Osteoblast (primary cell): ENCODE results near the gene RAD21L1. TPM values are rescaled to one million over a fixed set of nuclear protein-coding genes. Genes with fewer than 3 reads are reported as not detected.
"Not testable (repeated sequence)": the region's sequence is repeated elsewhere in the genome, so short reads cannot be mapped to it uniquely, and the experiment has no call there.

ENCODE experiments used
- DNase-seq: peaks from one replicate; pipeline ENCODE4 v3.0.0; 2011; ENCODE audit warnings: low spot score, mixed read lengths; ENCODE audit not compliant: insufficient read length; ENCODE audit errors: missing footprints
- H2AFZ ChIP-seq: 2 replicates; pipeline ENCODE4 v1.6.0; 2011; ENCODE audit warnings: mild to moderate bottlenecking, low read length
- H3K27ac ChIP-seq: 2 replicates; pipeline ENCODE4 v1.5.1; 2011; ENCODE audit warnings: mild to moderate bottlenecking, low read depth, low read length, moderate library complexity
- H3K27me3 ChIP-seq: 2 replicates; pipeline ENCODE4 v1.6.0; 2012; ENCODE audit warnings: mild to moderate bottlenecking, control low read depth, inconsistent platforms, low read length, moderate library complexity; ENCODE audit not compliant: insufficient read depth
- H3K36me3 ChIP-seq: 2 replicates; pipeline ENCODE4 v1.5.1; 2011; ENCODE audit warnings: mild to moderate bottlenecking, low read length, control low read depth, moderate library complexity; ENCODE audit not compliant: insufficient read depth
- H3K4me1 ChIP-seq: 2 replicates; pipeline ENCODE4 v1.5.1; 2011; ENCODE audit warnings: mild to moderate bottlenecking, low read length, control low read depth, moderate library complexity; ENCODE audit not compliant: insufficient read depth
- H3K4me2 ChIP-seq: 2 replicates; pipeline ENCODE4 v1.6.0; 2011; ENCODE audit warnings: mild to moderate bottlenecking, low read length; ENCODE audit not compliant: insufficient read depth
- H3K4me3 ChIP-seq: fragments of 200-600 bp; sonication (generic); 3 replicates; pipeline ENCODE4 v1.5.1; 2012; ENCODE audit warnings: mild to moderate bottlenecking, low read length, inconsistent platforms; ENCODE audit not compliant: insufficient read depth
- H3K79me2 ChIP-seq: 2 replicates; pipeline ENCODE4 v1.6.0; 2012; ENCODE audit warnings: mild to moderate bottlenecking, low read length, control low read depth, inconsistent platforms; ENCODE audit not compliant: insufficient read depth
- H3K9me3 ChIP-seq: 2 replicates; pipeline ENCODE4 v1.5.1; 2011; ENCODE audit warnings: low read depth, low read length, control low read depth
- H4K20me1 ChIP-seq: 2 replicates; pipeline ENCODE4 v1.6.0; 2012; ENCODE audit warnings: mild to moderate bottlenecking, low read length, control low read depth; ENCODE audit not compliant: insufficient read depth
- total RNA-seq: library from RNA; depleted of rRNA; stranded (reverse); fragments of >200 nt; gene quantifications from 2 replicates; pipeline ENCODE4 v1.2.3, GENCODE V29; 2012
- TF ChIP-seq, protein P1 (sequence below): IDR thresholded peaks from 2 replicates; pipeline ENCODE4 v1.5.1; 2011; ENCODE audit warnings: mild to moderate bottlenecking, low read depth, low read length, moderate library complexity; ENCODE audit errors: extremely low read depth

RAD21L1 gene
- total RNA-seq, 1 donor = not detected

DNA sequence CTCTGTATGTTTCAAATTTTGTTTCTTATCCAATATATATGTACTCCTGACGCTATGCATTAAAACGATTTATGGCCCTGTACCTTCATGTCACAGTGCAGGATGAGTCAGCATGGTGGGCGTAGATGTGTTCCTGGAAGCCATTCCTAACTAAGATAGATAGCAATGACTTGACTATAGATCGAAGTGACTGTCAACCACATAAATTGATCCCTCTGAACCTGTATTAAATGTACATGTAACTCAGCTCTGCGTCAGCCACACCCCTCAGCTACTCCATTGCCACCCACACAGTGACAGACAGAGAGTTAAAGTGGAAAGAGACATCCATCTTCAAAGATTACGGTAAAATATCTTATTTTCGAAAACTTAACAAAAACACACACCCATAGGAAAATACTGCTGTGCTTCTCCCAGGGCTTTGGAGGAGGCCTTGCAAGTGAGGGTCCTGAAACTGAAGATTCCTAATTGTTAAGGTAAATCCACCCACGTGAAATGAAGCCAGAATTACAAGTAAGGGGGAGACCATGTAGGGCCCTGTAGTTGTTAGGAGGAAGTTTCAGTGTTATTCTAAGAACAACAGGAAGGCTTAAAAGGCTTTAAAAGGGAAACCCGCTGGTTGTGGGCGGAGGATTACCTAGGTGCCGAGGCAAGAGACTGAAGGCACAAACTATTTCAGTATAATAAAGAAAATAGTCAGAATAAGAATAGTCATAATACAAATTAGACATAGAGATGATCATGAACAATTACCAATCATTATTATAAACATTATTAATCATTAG, 10.3 kb upstream of the RAD21L1 start:
- Histone ChIP-seq H3K4me1 (no peaks in the 10 kb centered on the region), H4K20me1 (no peaks in the 10 kb centered on the region), H3K36me3 (no peaks in the 10 kb centered on the region), H3K4me3 (no peak overlapping the region), H3K4me2 (no peak overlapping the region), H3K27me3 (peaks cover 12% of the 10 kb centered on the region), H3K9me3 (no peaks in the 10 kb centered on the region), H2AFZ (no peak overlapping the region), H3K27ac (no peak overlapping the region), H3K79me2 (no peaks in the 10 kb centered on the region)
- no peak for DNase-seq
- TF ChIP-seq, protein P1, sequence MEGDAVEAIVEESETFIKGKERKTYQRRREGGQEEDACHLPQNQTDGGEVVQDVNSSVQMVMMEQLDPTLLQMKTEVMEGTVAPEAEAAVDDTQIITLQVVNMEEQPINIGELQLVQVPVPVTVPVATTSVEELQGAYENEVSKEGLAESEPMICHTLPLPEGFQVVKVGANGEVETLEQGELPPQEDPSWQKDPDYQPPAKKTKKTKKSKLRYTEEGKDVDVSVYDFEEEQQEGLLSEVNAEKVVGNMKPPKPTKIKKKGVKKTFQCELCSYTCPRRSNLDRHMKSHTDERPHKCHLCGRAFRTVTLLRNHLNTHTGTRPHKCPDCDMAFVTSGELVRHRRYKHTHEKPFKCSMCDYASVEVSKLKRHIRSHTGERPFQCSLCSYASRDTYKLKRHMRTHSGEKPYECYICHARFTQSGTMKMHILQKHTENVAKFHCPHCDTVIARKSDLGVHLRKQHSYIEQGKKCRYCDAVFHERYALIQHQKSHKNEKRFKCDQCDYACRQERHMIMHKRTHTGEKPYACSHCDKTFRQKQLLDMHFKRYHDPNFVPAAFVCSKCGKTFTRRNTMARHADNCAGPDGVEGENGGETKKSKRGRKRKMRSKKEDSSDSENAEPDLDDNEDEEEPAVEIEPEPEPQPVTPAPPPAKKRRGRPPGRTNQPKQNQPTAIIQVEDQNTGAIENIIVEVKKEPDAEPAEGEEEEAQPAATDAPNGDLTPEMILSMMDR = no peak

- not testable (repeated sequence) for H2AFZ ChIP-seq, DNase-seq, H3K4me1 ChIP-seq, H4K20me1 ChIP-seq, H3K9me3 ChIP-seq, H3K4me3 ChIP-seq, H3K36me3 ChIP-seq, H3K4me2 ChIP-seq, H3K79me2 ChIP-seq, H3K27ac ChIP-seq
- peaks cover 12% of the 10 kb centered on the region for H3K27me3 ChIP-seq
Measured at GRCh38 chr20:1216527-1217427, 9.1 kb upstream of the RAD21L1 start.

DNA sequence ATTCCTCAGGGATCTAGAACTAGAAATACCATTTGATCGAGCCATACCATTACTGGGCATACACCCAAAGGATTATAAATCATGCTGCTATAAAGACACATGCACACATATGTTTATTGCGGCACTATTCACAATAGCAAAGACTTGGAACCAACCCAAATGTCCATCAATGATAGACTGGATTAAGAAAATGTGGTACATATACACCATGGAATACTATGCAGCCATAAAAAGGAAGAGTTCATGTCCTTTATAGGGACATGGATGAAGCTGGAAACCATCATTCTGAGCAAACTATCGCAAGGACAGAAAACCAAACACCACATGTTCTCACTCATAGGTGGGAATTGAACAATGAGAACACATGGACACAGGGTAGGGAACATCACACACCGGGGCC, 3.1 kb upstream of the RAD21L1 start:
- H3K27ac ChIP-seq, H3K79me2 ChIP-seq, H3K4me3 ChIP-seq, H2AFZ ChIP-seq, H3K4me1 ChIP-seq, H3K36me3 ChIP-seq, H3K9me3 ChIP-seq, H3K4me2 ChIP-seq, H4K20me1 ChIP-seq, DNase-seq: not testable (repeated sequence)
- peaks cover 11% of the 10 kb centered on the region for H3K27me3 ChIP-seq

DNA sequence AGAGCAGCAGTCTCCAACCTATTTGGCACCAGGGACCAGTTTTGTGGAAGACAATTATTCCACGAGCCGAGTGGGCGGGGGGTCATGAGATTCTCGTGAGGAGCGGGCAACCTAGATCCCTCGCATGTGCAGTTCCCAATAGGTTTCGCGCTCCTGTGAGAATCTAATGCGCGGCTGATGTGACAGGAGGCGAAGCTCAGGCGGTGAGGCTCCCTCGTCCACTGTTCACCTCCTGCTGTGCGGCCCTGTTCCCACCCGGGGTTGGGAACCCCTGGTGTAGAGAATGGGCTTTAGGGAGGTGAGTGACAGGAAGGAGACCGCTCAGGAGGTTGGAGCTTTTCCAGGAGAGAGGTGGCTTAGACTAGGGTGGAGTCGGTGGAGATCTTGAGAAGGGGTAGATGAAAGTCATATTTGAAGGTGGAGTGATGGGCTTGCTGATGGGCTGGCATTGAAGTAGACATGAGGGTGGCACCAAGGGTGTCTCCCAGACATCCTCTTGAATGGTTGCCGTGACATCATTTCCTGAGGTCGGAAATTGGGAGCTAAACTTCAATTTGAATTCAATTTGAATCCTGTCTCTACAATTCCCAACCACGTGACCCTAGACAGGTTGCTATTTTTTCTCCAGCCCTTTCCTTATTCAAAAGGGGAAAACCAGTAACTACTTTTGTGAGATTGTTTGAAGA, 1.5 kb upstream of the RAD21L1 start:
- Histone ChIP-seq H3K79me2 (no peaks in the 10 kb centered on the region), H3K4me3 (no peak overlapping the region), H3K36me3 (no peaks in the 10 kb centered on the region), H3K9me3 (no peaks in the 10 kb centered on the region), H2AFZ (no peak overlapping the region), H4K20me1 (no peaks in the 10 kb centered on the region), H3K4me1 (peaks cover 8% of the 10 kb centered on the region), H3K4me2 (no peak overlapping the region), H3K27me3 (peaks cover 26% of the 10 kb centered on the region), H3K27ac (no peak overlapping the region)
- DNase-seq = no peak
- TF ChIP-seq, protein P1 = no peak
